Chondrocyte (in vitro differentiated cells): ENCODE measurements around the gene IGF1R. TPM values are rescaled to one million over a fixed set of nuclear protein-coding genes. Genes with fewer than 3 reads are reported as not detected.

Source experiments
- DNase-seq: peaks from one replicate; pipeline ENCODE4 v3.0.0; 2021; ENCODE audit warnings: mixed read lengths, low spot score
- H3K27ac Mint-ChIP-seq: one replicate; pipeline ENCODE4 v1.8.0; 2021; ENCODE audit warnings: mild to moderate bottlenecking, moderate library complexity, mixed read lengths; ENCODE audit not compliant: unreplicated experiment
- H3K27me3 Mint-ChIP-seq: 2 replicates; pipeline ENCODE4 v1.8.0; 2021; ENCODE audit warnings: low read depth, mixed read lengths
- H3K36me3 Mint-ChIP-seq: 2 replicates; pipeline ENCODE4 v1.8.0; 2021; ENCODE audit warnings: low read depth, mixed read lengths
- H3K4me1 Mint-ChIP-seq: 2 replicates; pipeline ENCODE4 v1.8.0; 2021; ENCODE audit warnings: low read depth, mild to moderate bottlenecking, mixed read lengths
- H3K4me3 Mint-ChIP-seq: one replicate; pipeline ENCODE4 v1.8.0; 2021; ENCODE audit warnings: mild to moderate bottlenecking, moderate library complexity, mixed read lengths; ENCODE audit not compliant: unreplicated experiment
- H3K9me3 Mint-ChIP-seq: 2 replicates; pipeline ENCODE4 v1.8.0; 2021; ENCODE audit warnings: low read depth, mixed read lengths
- total RNA-seq: library from RNA; stranded (reverse); gene quantifications from 3 replicates; pipeline ENCODE4 v1.2.1, GENCODE V29; 2021
- TF ChIP-seq, protein P1 (sequence below): fragments of 200-600 bp; sonication (generic); IDR thresholded peaks from 2 replicates; pipeline ENCODE4 v1.5.0; 2021; ENCODE audit warnings: antibody characterized with exemption, mild to moderate bottlenecking, moderate library complexity

IGF1R gene
- total RNA-seq, 1 donor from 2014 or later: 119 TPM

DNA sequence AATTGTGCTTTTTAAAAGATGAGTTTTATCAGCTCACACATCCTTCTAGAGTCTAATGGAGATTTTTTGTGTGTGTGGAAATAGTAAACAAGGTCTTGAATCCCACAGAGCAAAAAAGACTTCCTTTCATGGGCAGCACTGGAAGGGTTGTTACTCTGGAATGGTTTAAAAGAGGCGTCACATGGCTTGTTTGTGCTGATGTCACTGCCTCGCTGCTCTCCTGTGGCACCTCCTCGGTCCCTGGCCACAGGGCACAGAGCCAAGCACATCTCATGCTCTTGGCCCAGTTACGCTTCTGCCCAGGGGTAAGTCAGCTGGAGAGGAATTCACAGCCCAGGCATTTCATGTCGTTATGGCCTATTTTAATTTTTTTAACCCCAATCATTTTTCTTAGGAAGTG is 306.1 kb downstream of the IGF1R start:
- Mint-ChIP-seq H3K9me3 (no peaks in the 10 kb centered on the region), H3K27me3 (no peaks in the 10 kb centered on the region), H3K27ac (peak overlapping the region; percentile 91), H3K4me3 (no peak overlapping the region), H3K4me1 (peaks cover 45% of the 10 kb centered on the region), H3K36me3 (peaks cover 33% of the 10 kb centered on the region)
- peak; percentile 91 for DNase-seq
- TF ChIP-seq, protein P1, sequence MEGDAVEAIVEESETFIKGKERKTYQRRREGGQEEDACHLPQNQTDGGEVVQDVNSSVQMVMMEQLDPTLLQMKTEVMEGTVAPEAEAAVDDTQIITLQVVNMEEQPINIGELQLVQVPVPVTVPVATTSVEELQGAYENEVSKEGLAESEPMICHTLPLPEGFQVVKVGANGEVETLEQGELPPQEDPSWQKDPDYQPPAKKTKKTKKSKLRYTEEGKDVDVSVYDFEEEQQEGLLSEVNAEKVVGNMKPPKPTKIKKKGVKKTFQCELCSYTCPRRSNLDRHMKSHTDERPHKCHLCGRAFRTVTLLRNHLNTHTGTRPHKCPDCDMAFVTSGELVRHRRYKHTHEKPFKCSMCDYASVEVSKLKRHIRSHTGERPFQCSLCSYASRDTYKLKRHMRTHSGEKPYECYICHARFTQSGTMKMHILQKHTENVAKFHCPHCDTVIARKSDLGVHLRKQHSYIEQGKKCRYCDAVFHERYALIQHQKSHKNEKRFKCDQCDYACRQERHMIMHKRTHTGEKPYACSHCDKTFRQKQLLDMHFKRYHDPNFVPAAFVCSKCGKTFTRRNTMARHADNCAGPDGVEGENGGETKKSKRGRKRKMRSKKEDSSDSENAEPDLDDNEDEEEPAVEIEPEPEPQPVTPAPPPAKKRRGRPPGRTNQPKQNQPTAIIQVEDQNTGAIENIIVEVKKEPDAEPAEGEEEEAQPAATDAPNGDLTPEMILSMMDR: no peak

DNA sequence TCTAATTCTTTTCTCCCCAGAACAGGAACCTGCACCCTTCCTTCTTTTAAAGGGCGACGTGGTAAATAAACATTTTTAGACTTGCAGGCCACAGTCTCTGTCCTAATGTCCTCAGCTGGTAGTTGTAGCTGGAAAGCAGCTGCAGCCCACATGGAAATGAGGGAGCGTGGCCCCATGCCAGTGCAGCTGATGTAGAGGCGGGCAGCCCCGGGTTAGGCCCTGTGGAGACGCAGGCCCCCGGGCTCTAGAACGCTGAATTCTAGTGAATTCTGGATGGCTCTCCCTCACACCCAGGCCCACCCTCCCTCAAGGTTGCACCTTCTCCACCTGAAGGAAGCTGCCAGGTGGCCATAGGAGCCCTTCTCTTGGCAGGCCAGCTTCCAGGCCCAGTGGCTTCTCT is 307.0 kb downstream of the IGF1R start:
- peak; percentile 58 for DNase-seq
- Mint-ChIP-seq H3K4me3 (no peak overlapping the region), H3K36me3 (peaks cover 29% of the 10 kb centered on the region), H3K9me3 (no peaks in the 10 kb centered on the region), H3K4me1 (peaks cover 45% of the 10 kb centered on the region), H3K27ac (peak overlapping the region; percentile 91), H3K27me3 (no peaks in the 10 kb centered on the region)
- TF ChIP-seq, protein P1: no peak

DNA sequence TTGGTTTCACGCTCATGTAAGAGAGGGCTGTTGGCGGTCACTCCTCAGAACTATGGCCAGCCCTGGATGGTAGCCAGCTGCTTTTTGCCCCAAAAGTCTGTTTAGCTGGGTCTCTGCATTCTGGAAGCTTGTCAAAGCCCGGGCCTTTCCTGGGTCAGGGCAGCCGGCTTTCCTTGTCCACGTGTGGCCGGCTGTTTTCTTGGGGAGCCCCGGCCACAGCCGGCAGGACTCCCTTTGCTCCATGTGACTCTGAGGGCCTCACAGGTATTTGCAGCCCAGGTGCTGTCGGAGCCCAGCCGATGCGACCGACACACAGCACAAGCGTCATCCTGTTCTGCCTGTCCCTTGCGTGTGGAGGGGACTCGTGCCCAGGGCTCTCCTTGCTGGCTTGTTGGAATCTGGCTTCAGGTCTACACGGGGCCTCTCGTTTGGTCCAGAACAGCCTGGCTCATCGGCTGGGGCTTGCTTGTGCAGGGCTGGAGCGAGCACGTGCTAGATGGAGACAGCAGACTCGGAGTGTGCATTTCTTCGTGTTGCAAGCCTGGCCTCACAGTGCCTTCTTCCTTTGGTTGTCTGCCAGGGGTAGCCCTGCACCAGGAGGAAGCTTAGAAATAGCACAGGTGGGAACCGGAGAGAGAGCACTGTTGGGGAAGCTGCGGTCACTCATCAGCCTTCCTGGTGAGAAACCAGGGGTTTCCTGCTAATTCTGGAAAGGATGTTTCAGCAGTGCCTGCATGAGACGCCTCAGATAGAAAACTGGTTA is 307.8 kb downstream of the IGF1R start:
- Mint-ChIP-seq H3K4me1 (peaks cover 42% of the 10 kb centered on the region), H3K36me3 (peaks cover 30% of the 10 kb centered on the region), H3K9me3 (no peaks in the 10 kb centered on the region), H3K27ac (peak overlapping the region; percentile 36), H3K27me3 (no peaks in the 10 kb centered on the region), H3K4me3 (no peak overlapping the region)
- peak; percentile 64 for DNase-seq
- TF ChIP-seq, protein P1: no peak

DNA sequence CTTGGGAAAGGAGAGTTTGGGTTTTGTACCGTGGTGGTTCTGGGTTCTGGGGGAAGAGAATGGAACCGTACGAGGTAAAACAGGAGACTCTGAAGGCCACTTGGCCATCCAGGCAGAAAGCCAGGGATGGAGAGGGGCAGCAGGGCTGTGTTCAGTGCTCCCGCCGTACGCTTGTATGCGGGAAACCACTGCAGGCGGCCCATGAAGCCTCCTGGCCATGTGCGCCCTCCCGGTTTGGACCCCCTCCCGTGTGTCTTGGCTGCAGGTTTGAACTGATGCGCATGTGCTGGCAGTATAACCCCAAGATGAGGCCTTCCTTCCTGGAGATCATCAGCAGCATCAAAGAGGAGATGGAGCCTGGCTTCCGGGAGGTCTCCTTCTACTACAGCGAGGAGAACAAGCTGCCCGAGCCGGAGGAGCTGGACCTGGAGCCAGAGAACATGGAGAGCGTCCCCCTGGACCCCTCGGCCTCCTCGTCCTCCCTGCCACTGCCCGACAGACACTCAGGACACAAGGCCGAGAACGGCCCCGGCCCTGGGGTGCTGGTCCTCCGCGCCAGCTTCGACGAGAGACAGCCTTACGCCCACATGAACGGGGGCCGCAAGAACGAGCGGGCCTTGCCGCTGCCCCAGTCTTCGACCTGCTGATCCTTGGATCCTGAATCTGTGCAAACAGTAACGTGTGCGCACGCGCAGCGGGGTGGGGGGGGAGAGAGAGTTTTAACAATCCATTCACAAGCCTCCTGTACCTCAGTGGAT is 308.6 kb downstream of the IGF1R start:
- Mint-ChIP-seq H3K36me3 (peaks cover 36% of the 10 kb centered on the region), H3K27me3 (no peaks in the 10 kb centered on the region), H3K4me1 (peaks cover 34% of the 10 kb centered on the region), H3K4me3 (no peak overlapping the region), H3K9me3 (peaks cover 5% of the 10 kb centered on the region), H3K27ac (no peak overlapping the region)
- TF ChIP-seq, protein P1: no peak
- DNase-seq: peak; percentile 91

DNA sequence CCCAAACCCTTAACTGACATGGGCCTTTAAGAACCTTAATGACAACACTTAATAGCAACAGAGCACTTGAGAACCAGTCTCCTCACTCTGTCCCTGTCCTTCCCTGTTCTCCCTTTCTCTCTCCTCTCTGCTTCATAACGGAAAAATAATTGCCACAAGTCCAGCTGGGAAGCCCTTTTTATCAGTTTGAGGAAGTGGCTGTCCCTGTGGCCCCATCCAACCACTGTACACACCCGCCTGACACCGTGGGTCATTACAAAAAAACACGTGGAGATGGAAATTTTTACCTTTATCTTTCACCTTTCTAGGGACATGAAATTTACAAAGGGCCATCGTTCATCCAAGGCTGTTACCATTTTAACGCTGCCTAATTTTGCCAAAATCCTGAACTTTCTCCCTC is 309.3 kb downstream of the IGF1R start:
- peaks cover 27% of the 10 kb centered on the region for H3K4me1 Mint-ChIP-seq
- peaks cover 5% of the 10 kb centered on the region for H3K9me3 Mint-ChIP-seq
- no peak overlapping the region for H3K4me3 Mint-ChIP-seq
- TF ChIP-seq, protein P1: no peak
- peaks cover 38% of the 10 kb centered on the region for H3K36me3 Mint-ChIP-seq
- no peak for DNase-seq
- no peak overlapping the region for H3K27ac Mint-ChIP-seq
- H3K27me3 Mint-ChIP-seq: no peaks in the 10 kb centered on the region
